DLD1 (cell line): Measurements from ENCODE around the gene MGAT5B.

Experiments used
- in situ Hi-C: cut with HindIII; loops from 2 replicates; pipeline ENCODE4 v1.10.0; 2017; ENCODE audit warnings: low sequenced_read_pairs

MGAT5B gene

DNA sequence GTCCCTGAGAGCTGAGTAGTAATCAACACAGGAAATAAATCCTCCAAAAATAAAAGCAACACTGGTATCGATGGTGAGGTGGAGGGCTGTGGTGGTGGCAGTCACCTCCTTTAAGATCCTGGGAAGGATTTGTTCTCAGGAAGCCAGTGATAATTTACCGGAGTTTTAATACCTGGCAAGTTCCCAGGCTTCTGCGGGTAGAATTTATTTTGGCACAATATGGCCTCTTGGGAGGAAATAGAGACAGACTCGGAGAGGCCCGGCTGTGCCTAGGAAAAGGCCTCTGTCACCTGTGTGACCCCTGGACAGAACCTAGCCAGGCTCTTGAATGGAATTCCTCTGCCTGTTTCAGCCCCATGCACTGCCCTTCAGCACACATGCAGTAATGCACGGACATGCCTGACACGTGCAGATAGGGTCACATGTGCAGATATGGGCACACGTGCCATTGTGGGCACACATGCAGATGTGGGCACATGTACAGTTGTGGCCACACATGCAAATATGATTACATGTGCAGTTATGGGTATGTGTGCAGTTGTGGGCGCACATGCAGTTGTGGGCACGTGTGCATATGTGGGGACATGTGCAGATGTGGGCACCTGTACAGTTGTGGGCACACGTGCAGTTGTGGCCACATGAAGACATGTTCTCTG is 33.5 kb downstream of the MGAT5B start:
- in situ Hi-C loops, result no loop called here

DNA sequence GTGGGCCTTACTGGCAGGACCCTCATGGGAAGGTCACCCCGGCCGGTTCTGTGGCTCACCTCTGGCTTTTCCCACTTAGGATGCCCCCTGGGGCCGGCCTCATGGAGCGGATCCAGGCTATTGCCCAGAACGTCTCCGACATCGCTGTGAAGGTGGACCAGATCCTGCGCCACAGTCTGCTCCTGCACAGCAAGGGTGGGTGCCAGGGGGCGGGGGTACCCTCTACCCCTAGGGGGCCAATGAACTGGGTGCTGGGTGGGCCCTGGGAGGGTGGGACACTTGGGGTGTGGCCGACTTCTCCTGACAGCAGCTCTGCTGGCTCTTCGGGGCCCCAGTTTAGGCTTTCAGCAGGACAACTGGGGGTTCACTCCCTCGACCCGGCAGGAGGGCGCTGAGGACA is 34.3 kb downstream of the MGAT5B start:
- in situ Hi-C loops, result no loop called here

- in situ Hi-C loops, result no loop called here
Measured at GRCh38 chr17:76903631-76904030, 35.4 kb downstream of the MGAT5B start.

GRCh38 chr17:76904116-76904515 is 35.9 kb downstream of the MGAT5B start:
- in situ Hi-C loops, result no loop called here

DNA sequence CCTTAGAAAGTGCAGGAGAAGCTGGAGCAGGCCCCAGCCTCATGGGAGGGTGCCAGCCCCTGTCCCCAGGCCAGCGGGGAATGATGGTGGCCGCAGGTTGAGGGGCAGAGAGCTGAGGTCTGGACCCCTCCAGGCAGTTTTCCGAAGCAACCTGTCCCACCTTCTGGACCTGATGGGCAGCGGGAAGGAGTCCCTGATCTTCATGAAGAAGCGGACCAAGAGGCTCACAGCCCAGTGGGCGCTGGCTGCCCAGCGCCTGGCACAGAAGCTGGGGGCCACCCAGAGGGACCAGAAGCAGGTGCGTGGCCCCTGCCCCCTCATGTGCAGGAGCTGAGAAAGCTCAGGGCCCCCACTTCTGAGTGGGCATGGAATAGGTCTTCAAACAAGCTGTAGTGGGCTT is 36.8 kb downstream of the MGAT5B start:
- in situ Hi-C loops, result no loop called here

DNA sequence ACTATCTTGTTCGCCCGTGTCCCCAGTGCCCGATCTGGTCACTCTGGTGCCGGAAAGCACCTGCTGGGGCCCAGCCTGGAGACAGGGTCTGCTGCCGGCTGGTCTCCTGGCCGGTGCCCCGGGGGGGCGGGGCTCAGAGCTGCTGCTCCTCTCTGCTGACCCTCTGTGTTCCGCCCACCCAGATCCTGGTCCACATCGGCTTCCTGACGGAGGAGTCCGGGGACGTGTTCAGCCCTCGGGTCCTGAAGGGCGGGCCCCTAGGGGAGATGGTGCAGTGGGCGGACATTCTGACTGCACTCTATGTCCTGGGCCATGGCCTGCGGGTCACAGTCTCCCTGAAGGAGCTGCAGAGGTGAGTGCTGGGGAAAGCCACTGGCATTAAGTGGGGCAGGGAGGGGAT is 37.6 kb downstream of the MGAT5B start:
- in situ Hi-C loops, result no loop called here

GRCh38 chr17:76906463-76906862 is 38.3 kb downstream of the MGAT5B start:
- in situ Hi-C loops, result no loop called here

DNA sequence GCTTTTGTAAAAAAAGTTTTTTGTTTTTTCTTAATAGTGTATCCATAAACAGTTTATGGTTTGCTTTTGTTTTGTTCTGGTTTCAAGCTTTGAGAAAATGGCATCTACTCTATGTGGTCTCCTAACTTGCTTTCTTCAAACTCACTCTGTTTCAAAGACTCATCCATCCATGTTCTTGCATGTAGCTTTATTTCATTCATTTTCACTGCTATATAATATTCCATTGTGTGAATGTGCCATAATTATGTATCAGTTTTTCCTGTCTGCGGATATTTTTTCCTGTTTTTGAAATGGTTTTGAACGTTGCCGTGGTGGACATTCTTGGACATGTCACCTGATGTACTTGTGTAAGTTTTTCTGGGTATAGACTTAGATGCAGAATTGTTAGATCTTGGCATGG is 39.1 kb downstream of the MGAT5B start:
- in situ Hi-C loops, result no loop called here

DNA sequence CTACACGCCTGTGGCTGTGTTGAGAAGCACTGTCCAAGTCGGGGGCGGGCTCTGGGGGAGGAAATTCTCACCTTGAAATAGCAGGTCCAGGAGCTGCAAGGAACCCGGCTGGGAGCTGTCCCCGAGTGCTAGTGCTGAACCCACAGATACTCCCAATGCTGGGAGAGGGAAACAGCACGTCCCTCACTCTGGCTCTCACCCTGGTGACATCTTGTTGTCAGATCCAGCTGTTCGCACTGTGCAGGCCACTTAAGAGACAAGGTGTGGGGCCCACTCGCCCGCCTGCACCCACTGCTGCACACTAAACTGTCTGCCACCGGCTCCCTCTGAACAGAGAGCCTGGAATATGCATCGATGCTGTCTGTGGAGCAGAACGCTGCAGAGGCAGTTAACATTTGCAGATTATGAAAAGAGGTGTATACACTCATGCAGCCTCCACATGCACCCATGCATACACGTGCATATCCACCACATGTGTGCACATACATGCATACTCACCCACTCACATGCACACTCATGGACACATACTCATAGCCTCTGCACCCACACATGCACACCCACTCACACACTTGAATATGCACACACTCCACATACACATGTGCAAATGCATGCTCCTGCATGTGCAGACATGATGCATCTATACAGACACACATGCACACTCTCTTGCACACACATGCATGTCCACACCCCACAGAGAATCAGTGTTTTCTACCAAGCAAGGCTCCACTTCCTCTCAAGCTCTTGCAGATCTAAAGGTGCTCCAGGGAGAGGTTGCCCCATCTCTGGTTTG is 42.0 kb downstream of the MGAT5B start:
- in situ Hi-C loops, result no loop called here

DNA sequence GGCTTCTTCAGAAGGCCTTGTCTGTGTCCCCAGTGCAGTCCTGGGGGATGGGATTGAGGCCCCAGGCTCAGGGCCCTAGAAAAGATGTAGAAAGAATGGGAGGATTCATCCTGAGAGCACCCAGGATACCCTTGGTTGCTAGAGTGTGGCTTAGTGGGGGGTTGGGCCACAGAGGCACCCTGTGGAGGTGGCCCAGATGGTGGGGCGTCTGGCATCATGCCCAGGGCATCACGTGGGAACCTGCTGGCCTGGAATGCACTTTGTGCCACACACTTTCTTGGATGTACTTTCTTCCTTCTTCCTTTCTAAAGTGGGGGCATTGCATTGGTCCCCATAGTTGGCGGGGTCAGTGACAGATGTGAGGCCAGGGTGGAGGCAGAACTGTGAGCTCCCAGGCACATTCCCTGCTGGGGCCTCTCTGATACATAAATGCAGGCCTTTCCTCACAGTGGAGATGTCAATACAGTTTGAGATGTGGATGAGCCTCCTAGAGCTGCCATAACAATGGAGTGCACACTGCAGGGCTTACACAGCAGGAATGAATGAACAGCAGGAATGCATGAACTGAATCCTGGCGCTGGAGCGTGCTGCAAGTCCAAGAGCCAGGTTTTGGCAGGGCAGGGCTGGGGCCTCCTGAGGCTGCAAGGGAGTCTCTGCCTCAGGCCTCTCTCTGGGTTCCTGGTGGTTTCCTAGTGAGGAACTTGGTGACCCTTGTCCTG is 43.3 kb downstream of the MGAT5B start:
- in situ Hi-C loops, result no loop called here

DNA sequence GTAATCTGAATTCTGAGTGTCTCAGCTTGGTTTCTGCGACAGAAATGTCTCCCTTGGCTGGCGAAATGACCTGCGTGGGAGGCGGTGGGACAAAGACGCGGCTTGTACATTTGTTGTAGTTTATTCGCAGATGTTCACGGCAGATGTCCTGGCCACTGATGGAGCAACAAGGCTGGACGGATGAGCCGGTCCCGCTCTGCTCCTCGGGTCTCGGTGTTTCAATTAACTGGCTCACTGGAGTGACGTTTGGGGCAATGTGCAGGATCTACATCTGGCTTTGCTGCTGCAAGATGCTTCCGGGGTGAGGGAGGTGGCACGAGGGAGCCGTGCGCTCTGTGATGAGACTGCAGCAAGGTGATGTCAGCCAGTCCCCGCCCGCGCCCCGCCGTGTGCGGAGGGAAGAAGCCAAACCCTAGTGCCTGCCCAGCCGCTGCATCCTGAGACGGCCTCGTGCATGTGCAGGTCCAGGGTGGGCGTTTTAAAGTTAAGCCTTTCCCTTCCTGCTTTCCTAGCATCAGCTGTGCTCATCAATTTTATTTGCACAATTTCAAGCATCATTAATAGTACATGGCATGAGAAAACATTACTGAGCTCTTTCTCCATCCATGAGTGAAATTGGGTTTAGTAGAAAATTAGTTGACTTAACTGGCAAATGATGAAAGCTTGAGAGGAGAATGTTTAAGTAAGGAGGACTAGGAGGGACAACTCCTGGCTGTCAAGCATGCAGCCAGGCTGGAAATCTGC is 44.4 kb downstream of the MGAT5B start:
- in situ Hi-C loops, result no loop called here

DNA sequence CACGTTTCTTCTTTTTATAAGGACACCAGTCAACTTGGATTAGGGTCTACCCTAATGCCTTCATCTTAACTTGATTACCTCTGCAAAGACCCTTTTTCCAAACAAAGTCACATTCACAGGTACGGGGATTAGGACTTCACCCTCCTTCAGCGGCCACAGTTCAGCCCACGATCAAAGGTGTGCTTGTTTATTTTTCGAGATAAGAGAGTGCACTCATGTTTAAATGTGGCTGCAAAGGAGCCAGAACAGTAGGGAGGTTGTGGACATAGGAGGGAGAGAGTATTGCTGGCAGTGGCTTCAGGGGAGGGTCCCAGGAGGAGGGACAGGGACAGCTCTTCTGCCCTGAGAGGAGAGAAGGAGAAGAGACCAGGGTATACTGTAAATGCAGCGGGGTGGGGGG is 46.7 kb downstream of the MGAT5B start:
- in situ Hi-C loops, result no loop called here

GRCh38 chr17:76915840-76916510 is 47.8 kb downstream of the MGAT5B start:
- in situ Hi-C loops, result no loop called here

DNA sequence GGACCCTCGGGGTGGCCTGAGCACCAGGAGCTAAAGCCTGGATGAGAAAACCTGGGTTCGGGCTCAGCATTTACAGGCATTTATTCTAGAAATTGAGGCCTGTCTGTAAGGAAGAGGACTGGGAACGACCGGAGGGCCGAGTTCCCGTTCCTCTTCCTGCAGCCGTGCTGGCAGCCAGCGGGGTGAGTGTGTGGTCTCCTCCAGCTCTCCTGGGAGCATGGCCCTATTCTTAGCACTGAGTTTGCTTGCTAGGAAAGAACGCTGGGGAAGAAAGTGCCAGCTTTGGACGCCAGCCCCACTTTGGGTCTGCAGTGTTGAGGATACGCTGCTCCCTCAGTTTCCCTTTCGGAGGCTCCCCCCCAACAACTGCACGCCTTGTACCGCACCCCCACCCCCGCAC is 49.6 kb downstream of the MGAT5B start:
- in situ Hi-C loops, result no loop called here

- in situ Hi-C loops, result no loop called here
Measured at GRCh38 chr17:76918811-76919210, 50.6 kb downstream of the MGAT5B start.

DNA sequence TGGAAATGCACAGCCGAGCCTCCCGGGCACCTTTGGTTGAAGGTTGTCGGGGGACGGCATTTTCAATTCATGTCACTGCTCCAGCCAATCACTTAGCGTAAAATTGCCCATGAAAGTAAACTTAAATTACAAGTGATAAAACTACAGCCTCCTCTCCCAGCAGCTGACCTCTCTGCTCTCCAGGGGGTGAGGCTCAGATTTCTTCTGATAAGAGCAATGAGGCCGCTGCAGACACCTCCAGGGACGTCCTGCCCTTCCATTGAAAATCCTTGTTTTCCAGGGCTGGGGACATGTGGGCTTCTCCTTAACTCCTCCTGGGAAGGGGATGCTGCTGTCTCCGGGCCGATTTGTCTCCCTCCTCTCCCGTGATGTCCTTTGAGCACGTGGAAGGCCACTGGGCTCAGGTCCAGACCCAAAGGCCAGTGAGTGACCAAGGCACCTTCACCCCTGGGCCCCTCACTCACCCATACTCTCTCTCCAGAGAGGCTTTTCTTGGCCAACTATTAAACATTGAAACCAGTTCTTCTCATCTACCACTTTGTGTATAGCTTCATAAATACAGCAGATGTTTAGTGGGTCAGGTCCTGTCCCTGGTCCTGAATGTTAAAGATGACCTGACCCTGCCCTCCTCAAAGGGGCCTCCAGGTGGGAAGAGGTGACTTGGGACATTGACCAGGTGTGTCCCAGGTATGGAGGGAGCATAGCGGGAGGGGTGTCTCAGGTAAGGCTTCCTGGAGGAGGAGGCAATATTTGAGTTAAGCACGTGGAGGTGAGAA is 52.3 kb downstream of the MGAT5B start:
- in situ Hi-C loops, result no loop called here

DNA sequence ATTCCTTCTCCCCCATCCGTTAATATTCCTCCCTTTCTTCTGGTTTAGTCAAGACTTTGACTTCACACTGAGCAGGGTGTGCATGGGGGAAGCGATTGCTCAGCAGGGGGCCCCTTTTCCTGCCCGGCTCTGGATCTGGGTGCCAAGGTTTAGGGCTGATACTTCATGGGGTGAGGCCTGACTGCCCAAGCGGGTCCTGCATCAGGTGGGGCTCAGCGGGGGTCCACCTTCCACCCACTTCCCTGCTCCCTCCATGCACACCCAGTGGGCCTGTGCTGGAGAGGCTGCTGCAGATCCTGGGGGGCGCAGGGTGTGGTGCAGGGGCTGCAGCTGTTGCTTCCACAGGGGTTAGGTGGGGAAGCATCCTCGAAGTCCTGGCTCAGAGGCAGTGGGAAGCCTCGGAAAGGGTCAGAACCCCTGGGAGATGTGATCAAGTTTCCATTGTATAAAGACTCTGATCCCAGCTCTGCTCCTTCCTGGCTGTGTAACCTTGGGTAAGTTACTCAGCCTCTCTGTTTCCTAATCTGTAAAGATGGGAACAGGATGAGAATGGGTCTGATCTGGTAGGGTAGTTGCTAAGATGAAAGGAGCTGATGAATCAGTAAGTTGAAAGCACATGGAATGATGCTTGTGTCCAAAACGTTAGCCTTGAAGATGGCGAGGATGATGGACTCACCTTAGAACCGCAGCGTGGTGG is 53.3 kb downstream of the MGAT5B start:
- in situ Hi-C loops, result no loop called here

- in situ Hi-C loops, result no loop called here
Measured at GRCh38 chr17:76922084-76922483, 53.9 kb downstream of the MGAT5B start.

GRCh38 chr17:76922967-76923366 is 54.8 kb downstream of the MGAT5B start:
- in situ Hi-C loops, result no loop called here
